Lung (tissue), 12 donors: ENCODE measurements around the gene SLC41A1. TPM values are rescaled to one million over a fixed set of nuclear protein-coding genes. Genes with fewer than 3 reads are reported as not detected.

ENCODE experiments used
- ATAC-seq: fragments of 200-7000 bp; cut with Tn5 transposase; one replicate; pipeline ENCODE4 v1.9.1; 2020; ENCODE audit warnings: moderate number of reproducible peaks; ENCODE audit not compliant: insufficient read depth, low FRiP score
- DNase-seq, 3 donors: peaks; one replicate each; pipeline ENCODE4 v3.0.0-alpha.2; 2013 to 2017
- H3K27ac ChIP-seq, 2 donors: one replicate each; pipeline ENCODE4 v1.5.1; 2013; ENCODE audit warnings: mild to moderate bottlenecking in 2 of 2, moderate library complexity in 2 of 2, control low read depth in 1 of 2, inconsistent platforms in 1 of 2, low read depth in 1 of 2, low read length in 1 of 2
- H3K27me3 ChIP-seq, 3 donors: one replicate each; pipeline ENCODE4 v1.5.1; 2013; ENCODE audit warnings: low read length in 2 of 3; ENCODE audit not compliant: control insufficient read depth in 3 of 3, insufficient read depth in 3 of 3
- H3K36me3 ChIP-seq, 4 donors: one replicate each; pipeline ENCODE4 v1.5.1; 2013; ENCODE audit warnings: low read length in 4 of 4, mild to moderate bottlenecking in 1 of 4, moderate library complexity in 1 of 4; ENCODE audit not compliant: control insufficient read depth in 4 of 4, insufficient read depth in 4 of 4
- H3K4me1 ChIP-seq, 5 donors: one replicate each; pipeline ENCODE4 v1.5.1; 2013; ENCODE audit warnings: low read length in 5 of 5, mild to moderate bottlenecking in 2 of 5, moderate library complexity in 1 of 5; ENCODE audit not compliant: control insufficient read depth in 5 of 5, insufficient read depth in 5 of 5
- H3K4me3 ChIP-seq: one replicate; pipeline ENCODE4 v1.5.1; 2013; ENCODE audit warnings: mild to moderate bottlenecking, control low read depth, moderate library complexity
- H3K9ac ChIP-seq, 2 donors: one replicate each; pipeline ENCODE4 v1.5.1; 2013; ENCODE audit warnings: low read length in 2 of 2, control low read depth in 1 of 2; ENCODE audit not compliant: insufficient read depth in 1 of 2
- H3K9me3 ChIP-seq, 4 donors: one replicate each; pipeline ENCODE4 v1.5.1; 2013; ENCODE audit warnings: low read length in 3 of 4, mild to moderate bottlenecking in 1 of 4, moderate library complexity in 1 of 4; ENCODE audit not compliant: control insufficient read depth in 4 of 4, insufficient read depth in 3 of 4
- WGBS, 2 donors: extraction: QIAGEN DNeasy Blood & Tissue Kit; methylation state at CpG; one replicate each; pipeline ENCODE4 v1.1.7; 2013; 5-methylcytosine and 5-hydroxymethylcytosine counted together
- polyA plus RNA-seq, 2 donors: library from polyadenylated mRNA; stranded (reverse); fragments of 200-250 nt; gene quantifications; one replicate each; pipeline ENCODE4 v1.2.1, GENCODE V29; 2013
- total RNA-seq, 2 donors: library from RNA; depleted of rRNA in 1 of 2; stranded (reverse); fragments of >200 nt in 1 of 2; gene quantifications; one replicate each; pipeline ENCODE4 v1.2.1, GENCODE V29; 2014 to 2021
- TF ChIP-seq, protein P1 (sequence below): IDR thresholded peaks from 2 replicates; pipeline ENCODE4 v1.5.1; 2012; ENCODE audit warnings: mild to moderate bottlenecking; ENCODE audit errors: control extremely low read depth, extremely low read depth
- donor health status: control.
- donor health status: control.
- donor health status: Bipolar disorder and iron deficiency.
- donor health status: healthy.
- donor health status: DM: yes; HTN: yes; CAD: no.

The SLC41A1 gene
- total and polyA plus RNA-seq, 4 donors = 11.8 to 26.9 (median 22.4) TPM

GRCh38 chr1:205822397-205822796 is 9.4 kb upstream of the SLC41A1 start:
- H3K4me1 ChIP-seq = peaks cover 0 to 14% (median 0%) of the 10 kb centered on the region in 5 donors
- H3K36me3 ChIP-seq = no peaks in the 10 kb centered on the region
- no peak overlapping the region for H3K9ac ChIP-seq
- no peaks in the 10 kb centered on the region for H3K27me3 ChIP-seq
- no peak for ATAC-seq
- no peak overlapping the region for H3K4me3 ChIP-seq
- no peaks in the 10 kb centered on the region for H3K9me3 ChIP-seq
- WGBS, 2 donors = 90 to 93% methylated on average over 2 of the region's 2 CpGs
- TF ChIP-seq, protein P1, sequence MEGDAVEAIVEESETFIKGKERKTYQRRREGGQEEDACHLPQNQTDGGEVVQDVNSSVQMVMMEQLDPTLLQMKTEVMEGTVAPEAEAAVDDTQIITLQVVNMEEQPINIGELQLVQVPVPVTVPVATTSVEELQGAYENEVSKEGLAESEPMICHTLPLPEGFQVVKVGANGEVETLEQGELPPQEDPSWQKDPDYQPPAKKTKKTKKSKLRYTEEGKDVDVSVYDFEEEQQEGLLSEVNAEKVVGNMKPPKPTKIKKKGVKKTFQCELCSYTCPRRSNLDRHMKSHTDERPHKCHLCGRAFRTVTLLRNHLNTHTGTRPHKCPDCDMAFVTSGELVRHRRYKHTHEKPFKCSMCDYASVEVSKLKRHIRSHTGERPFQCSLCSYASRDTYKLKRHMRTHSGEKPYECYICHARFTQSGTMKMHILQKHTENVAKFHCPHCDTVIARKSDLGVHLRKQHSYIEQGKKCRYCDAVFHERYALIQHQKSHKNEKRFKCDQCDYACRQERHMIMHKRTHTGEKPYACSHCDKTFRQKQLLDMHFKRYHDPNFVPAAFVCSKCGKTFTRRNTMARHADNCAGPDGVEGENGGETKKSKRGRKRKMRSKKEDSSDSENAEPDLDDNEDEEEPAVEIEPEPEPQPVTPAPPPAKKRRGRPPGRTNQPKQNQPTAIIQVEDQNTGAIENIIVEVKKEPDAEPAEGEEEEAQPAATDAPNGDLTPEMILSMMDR = no peak
- H3K27ac ChIP-seq = no peak overlapping the region
- DNase-seq = no peak

GRCh38 chr1:205817988-205818387 is 5.0 kb upstream of the SLC41A1 start:
- Histone ChIP-seq H3K9ac (no peak overlapping the region), H3K27ac (no peak overlapping the region), H3K9me3 (no peaks in the 10 kb centered on the region), H3K36me3 (no peaks in the 10 kb centered on the region), H3K4me3 (no peak overlapping the region), H3K27me3 (no peaks in the 10 kb centered on the region), H3K4me1 (peaks cover 0 to 10% (median 2%) of the 10 kb centered on the region in 5 donors)
- no peak for DNase-seq
- TF ChIP-seq, protein P1 = no peak
- ATAC-seq = no peak
- 92 to 98% methylated on average over 3 of the region's 3 CpGs for WGBS, 2 donors

DNA sequence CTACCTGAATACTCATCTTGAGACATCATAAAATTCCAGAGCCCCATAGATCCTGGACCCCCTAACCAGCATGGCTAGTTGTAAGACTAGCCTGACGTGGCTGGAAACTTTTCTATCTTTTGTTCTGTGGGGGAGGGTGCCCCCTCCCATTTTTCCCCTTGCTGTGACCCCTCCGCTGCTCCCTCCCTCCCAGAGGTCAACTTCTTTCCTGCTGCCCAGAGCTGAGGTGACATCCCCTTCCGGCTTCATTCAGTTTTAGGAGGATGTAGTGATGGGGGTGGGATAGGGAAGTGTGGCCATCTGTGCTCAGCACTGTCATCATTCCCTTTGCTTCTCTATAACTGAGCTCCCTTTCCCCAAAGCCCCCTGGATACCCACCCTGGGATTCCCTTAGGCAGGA is 4.4 kb upstream of the SLC41A1 start:
- no peak overlapping the region for H3K27ac ChIP-seq
- ATAC-seq = no peak
- no peaks in the 10 kb centered on the region for H3K9me3 ChIP-seq
- H3K36me3 ChIP-seq = no peaks in the 10 kb centered on the region
- WGBS, 2 donors = 74 to 88% methylated on average over 3 of the region's 3 CpGs
- H3K4me3 ChIP-seq = no peak overlapping the region
- TF ChIP-seq, protein P1 = no peak
- peak in 1 of 3 donors; percentile 26 for DNase-seq
- no peaks in the 10 kb centered on the region for H3K27me3 ChIP-seq
- peaks cover 0 to 11% (median 2%) of the 10 kb centered on the region in 5 donors for H3K4me1 ChIP-seq
- no peak overlapping the region for H3K9ac ChIP-seq

- Histone ChIP-seq H3K27me3 (no peaks in the 10 kb centered on the region), H3K27ac (peak overlapping the region; percentile 91 to 96), H3K36me3 (peaks cover 0 to 11% (median 3%) of the 10 kb centered on the region in 4 donors), H3K4me3 (peak overlapping the region; percentile 77), H3K9ac (peak overlapping the region; percentile 56 to 58), H3K9me3 (no peaks in the 10 kb centered on the region), H3K4me1 (peaks cover 4 to 30% (median 11%) of the 10 kb centered on the region in 5 donors)
- TF ChIP-seq, protein P1 = no peak
- ATAC-seq = no peak
- DNase-seq = no peak
- WGBS, 2 donors = 3 to 6% methylated on average over 14 of the region's 14 CpGs
Observed at GRCh38 chr1:205813755-205814058, 709 bp upstream of the SLC41A1 start.
